Kidney (tissue), 14 donors: ENCODE data around the gene ELAC2. TPM values are rescaled to one million over a fixed set of nuclear protein-coding genes. Genes with fewer than 3 reads are reported as not detected.
"Not testable (repeated sequence)": the region's sequence is repeated elsewhere in the genome, so short reads cannot be mapped to it uniquely, and the experiment has no call there.

Experiments used
- DNase-seq, 5 donors: peaks; one replicate each; pipeline ENCODE4 v3.0.0-alpha.2; 2013 to 2020
- FAIRE-seq: peaks from 2 replicates; lab custom pipeline; 2012; peaks lifted over from hg19 to GRCh38; lab: Jason Lieb, UNC
- H3K27ac ChIP-seq, 2 donors: one replicate each; pipeline ENCODE4 v1.7.0; 2013; ENCODE audit warnings: low read depth in 2 of 2, low read length in 2 of 2, inconsistent platforms in 1 of 2
- H3K27me3 ChIP-seq: one replicate; pipeline ENCODE4 v1.7.1; 2013; ENCODE audit warnings: low read length, inconsistent platforms; ENCODE audit not compliant: control insufficient read depth, insufficient read depth
- H3K36me3 ChIP-seq, 3 donors: one replicate each; pipeline versions ENCODE4 v1.7.0 to v1.7.1; 2013; ENCODE audit warnings: low read length in 3 of 3, control low read depth in 1 of 3, inconsistent platforms in 1 of 3; ENCODE audit not compliant: insufficient read depth in 3 of 3, control insufficient read depth in 2 of 3
- H3K4me1 ChIP-seq, 3 donors: one replicate each; pipeline versions ENCODE4 v1.7.0 to v1.7.1; 2013; ENCODE audit warnings: low read length in 3 of 3, inconsistent platforms in 1 of 3, low read depth in 1 of 3; ENCODE audit not compliant: control insufficient read depth in 2 of 3, insufficient read depth in 2 of 3
- H3K4me3 ChIP-seq, 3 donors: one replicate each; pipeline versions ENCODE4 v1.7.0 to v1.8.1; 2013; ENCODE audit warnings: low read length in 3 of 3, control low read depth in 1 of 3, inconsistent platforms in 1 of 3
- H3K9ac ChIP-seq, 3 donors: one replicate each; pipeline versions ENCODE4 v1.7.0 to v1.7.1; 2013; ENCODE audit warnings: low read length in 3 of 3, control low read depth in 1 of 3, inconsistent platforms in 1 of 3
- H3K9me3 ChIP-seq, 3 donors: one replicate each; pipeline versions ENCODE4 v1.7.0 to v1.7.1; 2013; ENCODE audit warnings: low read length in 3 of 3, control low read depth in 1 of 3, inconsistent platforms in 1 of 3; ENCODE audit not compliant: control insufficient read depth in 2 of 3, insufficient read depth in 1 of 3
- CTCF ChIP-seq: IDR thresholded peaks from 3 replicates; pipeline ENCODE4 v1.5.1; 2012; ENCODE audit warnings: mild to moderate bottlenecking, moderate library complexity, borderline replicate concordance; ENCODE audit not compliant: insufficient read depth; ENCODE audit errors: extremely low read depth
- intact Hi-C: fragments of 100-400 bp; cut with DNase I; formaldehyde crosslinking; loops from one replicate; pipeline ENCODE4 v1.11.1; 2022
- polyA plus RNA-seq: library from polyadenylated mRNA; stranded (reverse); fragments of 350-450 nt; fragmentation: Illumina TruSeq; extraction: RNeasy Lipid Tissue Mini Kit (QIAGEN cat#74804); gene quantifications from one replicate; pipeline ENCODE4 v1.2.3, GENCODE V29; 2014; ENCODE audit warnings: low read depth, low replicate concordance; ENCODE audit not compliant: insufficient read depth
- total RNA-seq: library from RNA; stranded (reverse); fragmentation: NEBNext Ultra II Directional; extraction: Animal tissue kit (Norgen Biotek cat#: 25700); gene quantifications from one replicate; pipeline ENCODE4 v1.2.1, GENCODE V29; 2021
- donor health status: control.
- donor health status: control.
- donor health status: control.
- donor health status: control.
- donor health status: control.
- donor health status: DM: yes; HTN: yes; CAD: no.
- donor health status: Normal renal cell carcinoma (clear cell type).

Gene ELAC2
- total and polyA plus RNA-seq, 2 donors from 2014 or later: 29.7 to 57.4 TPM

GRCh38 chr17:12979246-12979645 is 38.6 kb downstream of the ELAC2 start:
- H3K27ac ChIP-seq: no peak overlapping the region
- no peaks in the 10 kb centered on the region for H3K9me3 ChIP-seq
- no peak for TF ChIP-seq CTCF
- H3K36me3 ChIP-seq: no peaks in the 10 kb centered on the region
- no peaks in the 10 kb centered on the region for H3K4me1 ChIP-seq
- H3K4me3 ChIP-seq: no peak overlapping the region
- no peak for DNase-seq
- intact Hi-C loops: no loop called here
- no peaks in the 10 kb centered on the region for H3K27me3 ChIP-seq
- FAIRE-seq: no peak
- H3K9ac ChIP-seq: no peak overlapping the region

- not testable (repeated sequence) for FAIRE-seq
These were observed 39.0 kb downstream of the ELAC2 start for GRCh38 chr17:12978787-12979186.

GRCh38 chr17:12977008-12977751 is 40.6 kb downstream of the ELAC2 start:
- no peak for FAIRE-seq

More at GRCh38 chr17:12978787-12979186, 39.0 kb downstream of the ELAC2 start:
- DNase-seq, H3K36me3 ChIP-seq, H3K27me3 ChIP-seq, H3K4me1 ChIP-seq, H3K27ac ChIP-seq, H3K9me3 ChIP-seq, H3K9ac ChIP-seq, intact Hi-C loops, H3K4me3 ChIP-seq: not testable (repeated sequence)

More at GRCh38 chr17:12977008-12977751, 40.6 kb downstream of the ELAC2 start:
- Histone ChIP-seq H3K9ac (no peak overlapping the region), H3K27me3 (no peaks in the 10 kb centered on the region), H3K4me1 (no peaks in the 10 kb centered on the region), H3K27ac (no peak overlapping the region), H3K36me3 (no peaks in the 10 kb centered on the region), H3K9me3 (no peaks in the 10 kb centered on the region), H3K4me3 (no peak overlapping the region)
- intact Hi-C loops: no loop called here
- TF ChIP-seq CTCF: no peak
- no peak for DNase-seq
